Panc1 (cell line): ENCODE data around the gene PGK1.

Source experiments
- CTCF ChIP-seq: fragments of 450-650 bp; IDR thresholded peaks from 2 replicates; pipeline ENCODE4 v1.5.1; 2017; ENCODE audit warnings: mild to moderate bottlenecking
- TCF7L2 ChIP-seq: IDR thresholded peaks from 2 replicates; pipeline ENCODE4 v1.6.1; 2011; ENCODE audit warnings: mild to moderate bottlenecking, low read depth, low read length, inconsistent platforms

- TF ChIP-seq CTCF, result no peak
- no peak for TF ChIP-seq TCF7L2
These were observed 32.7 kb upstream of the PGK1 start for GRCh38 chrX:78071331-78071730.
